Measurements from ENCODE around the gene OR8B4.
"Not testable (repeated sequence)": the region's sequence is repeated elsewhere in the genome, so short reads cannot be mapped to it uniquely, and the experiment has no call there.

OR8B4 gene, protein sequence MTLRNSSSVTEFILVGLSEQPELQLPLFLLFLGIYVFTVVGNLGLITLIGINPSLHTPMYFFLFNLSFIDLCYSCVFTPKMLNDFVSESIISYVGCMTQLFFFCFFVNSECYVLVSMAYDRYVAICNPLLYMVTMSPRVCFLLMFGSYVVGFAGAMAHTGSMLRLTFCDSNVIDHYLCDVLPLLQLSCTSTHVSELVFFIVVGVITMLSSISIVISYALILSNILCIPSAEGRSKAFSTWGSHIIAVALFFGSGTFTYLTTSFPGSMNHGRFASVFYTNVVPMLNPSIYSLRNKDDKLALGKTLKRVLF

GRCh38 chr11:124424384-124424921 lies at the start of gene OR8B4:
Gene OR8B4, minus strand, starts transcription at chr11:124424871. Its CDS starts 0 bp downstream, at chr11:124424871.
- DNase-seq, result no peak

GRCh38 chr11:124474079-124474478 lies 49.4 kb upstream of the OR8B4 start:
- no peak for DNase-seq

DNA sequence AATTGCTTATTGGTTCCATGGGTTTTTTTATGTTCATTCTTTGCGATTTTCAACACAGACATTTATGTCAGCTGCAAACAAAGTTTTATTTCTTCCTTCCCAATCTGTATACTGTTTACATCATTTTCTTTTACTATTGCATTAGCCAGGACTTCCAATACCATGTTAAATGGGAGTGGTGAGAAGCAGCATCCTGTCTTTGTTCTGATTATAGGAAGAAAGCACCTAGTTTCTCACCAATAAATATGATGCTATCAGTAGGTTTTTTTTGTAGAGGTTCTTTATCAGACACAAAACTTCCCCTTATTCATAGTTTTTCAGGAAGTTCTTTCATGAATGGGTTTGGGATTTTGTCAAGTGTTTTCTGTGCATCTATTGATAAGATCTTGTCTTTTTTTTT lies 48.8 kb upstream of the OR8B4 start:
- no peak for DNase-seq

DNA sequence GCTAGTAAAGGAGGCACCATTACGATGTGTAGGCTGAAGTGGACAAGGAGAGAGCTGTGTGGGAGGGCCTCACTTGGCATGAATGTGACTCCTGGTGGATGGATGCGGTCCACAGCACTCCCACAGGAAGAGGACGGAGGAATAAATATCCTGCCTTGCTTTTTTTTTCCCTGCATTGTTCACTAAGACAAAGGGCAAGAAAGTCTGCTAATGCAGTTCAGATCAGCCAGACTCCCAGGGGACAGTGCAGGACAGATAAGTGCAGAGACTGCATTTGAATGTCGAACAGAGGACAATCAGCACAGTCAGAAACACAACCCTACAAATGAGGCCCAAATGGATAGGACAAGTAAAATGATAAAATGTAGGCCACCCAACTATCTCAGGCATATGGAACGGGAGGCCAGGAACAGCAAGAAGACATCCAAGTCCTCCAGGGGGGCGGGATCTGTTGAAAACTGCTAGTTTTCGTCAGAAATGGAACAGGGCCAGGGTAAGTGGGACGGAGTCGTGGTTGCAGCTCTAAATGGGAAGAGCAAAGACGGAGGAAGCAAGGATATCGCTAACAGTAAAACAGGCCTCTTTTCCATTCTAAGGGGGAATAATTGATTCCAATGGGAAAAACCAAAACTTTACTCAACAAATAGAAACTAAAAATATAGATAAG lies 46.0 kb upstream of the OR8B4 start:
- no peak for DNase-seq

GRCh38 chr11:124467381-124467927 lies 42.8 kb upstream of the OR8B4 start:
- no peak for DNase-seq

DNA sequence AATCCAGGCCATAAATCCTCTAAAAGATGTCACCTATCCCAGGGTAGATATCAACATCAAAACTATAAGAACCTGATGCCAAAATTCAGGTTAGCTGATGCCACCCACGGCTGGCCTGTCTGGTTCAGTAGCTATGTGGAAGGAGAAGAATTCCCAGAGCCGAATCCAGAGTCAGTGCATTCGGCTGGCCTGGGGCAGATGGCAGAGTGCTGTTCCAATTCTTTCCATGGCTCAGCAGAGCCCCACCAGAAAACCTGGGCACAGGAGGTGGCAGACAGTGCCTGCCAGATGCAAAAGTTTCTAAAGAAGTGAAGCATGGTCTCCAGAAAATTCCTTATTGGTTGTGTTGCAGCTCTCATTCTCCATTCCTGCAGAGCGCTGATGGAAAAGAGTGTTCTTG lies 40.7 kb upstream of the OR8B4 start:
- no peak for DNase-seq

DNA sequence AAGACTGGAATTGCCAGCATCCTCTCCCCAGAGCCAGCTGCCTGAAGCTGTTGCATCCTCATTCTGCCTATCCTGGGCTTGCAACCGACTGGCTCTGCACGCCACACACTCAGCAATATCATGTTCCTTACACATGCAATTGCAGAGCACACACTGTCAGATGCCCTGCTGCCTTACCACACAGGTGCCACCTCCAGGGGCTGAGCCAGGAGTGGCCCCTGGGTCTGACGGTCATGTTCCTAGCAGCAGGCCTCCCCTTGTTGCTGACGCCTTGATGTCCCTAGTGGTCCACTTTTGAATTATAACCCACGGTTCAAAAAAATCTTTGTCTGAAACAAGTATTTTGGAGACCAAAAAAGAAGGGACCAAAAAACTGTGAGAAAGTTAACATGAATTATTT lies 39.3 kb upstream of the OR8B4 start:
- DNase-seq, result no peak

- DNase-seq, result no peak
Observed at GRCh38 chr11:124463324-124463723, 38.7 kb upstream of the OR8B4 start.

GRCh38 chr11:124460459-124460858 lies 35.8 kb upstream of the OR8B4 start:
- DNase-seq, result no peak

DNA sequence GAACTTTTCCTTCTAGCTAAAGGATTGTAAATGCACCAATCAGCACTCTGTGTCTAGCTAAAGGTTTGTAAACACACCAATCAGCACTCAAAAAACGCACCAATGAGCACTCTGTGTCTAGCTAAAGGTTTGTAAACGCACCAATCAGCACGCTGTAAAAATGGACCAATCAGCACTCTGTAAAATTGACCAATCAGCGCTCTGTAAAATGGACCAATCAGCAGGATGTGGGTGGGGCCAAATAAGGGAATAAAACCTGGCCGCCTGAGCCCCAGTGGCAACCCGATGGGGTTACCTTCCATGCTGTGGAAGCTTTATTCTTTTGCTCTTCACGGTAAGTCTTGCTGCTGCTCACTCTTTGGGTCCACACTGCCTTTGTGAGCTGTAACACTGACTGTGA lies 34.7 kb upstream of the OR8B4 start:
- DNase-seq, result not testable (repeated sequence)

DNA sequence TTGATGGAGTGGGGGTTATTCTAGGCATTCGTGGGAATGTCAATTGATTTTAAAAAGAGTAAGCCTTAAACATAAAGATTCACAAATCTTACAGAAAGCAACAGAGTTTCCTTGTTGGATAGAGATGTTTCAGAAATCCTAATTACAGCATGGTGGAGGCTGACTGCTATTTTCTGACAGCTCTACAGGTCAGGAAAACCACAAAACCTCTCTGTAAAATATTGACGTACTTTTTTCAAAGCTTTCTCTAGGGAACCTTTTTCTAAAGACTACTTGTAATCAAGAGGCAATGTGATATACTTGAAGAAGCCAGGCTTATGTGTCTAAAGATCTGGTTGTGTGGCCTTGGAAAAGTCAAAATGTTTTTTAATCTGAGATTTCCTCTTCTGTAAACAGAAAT lies 29.9 kb upstream of the OR8B4 start:
- no peak for DNase-seq

GRCh38 chr11:124446916-124447315 lies 22.2 kb upstream of the OR8B4 start:
- no peak for DNase-seq

DNA sequence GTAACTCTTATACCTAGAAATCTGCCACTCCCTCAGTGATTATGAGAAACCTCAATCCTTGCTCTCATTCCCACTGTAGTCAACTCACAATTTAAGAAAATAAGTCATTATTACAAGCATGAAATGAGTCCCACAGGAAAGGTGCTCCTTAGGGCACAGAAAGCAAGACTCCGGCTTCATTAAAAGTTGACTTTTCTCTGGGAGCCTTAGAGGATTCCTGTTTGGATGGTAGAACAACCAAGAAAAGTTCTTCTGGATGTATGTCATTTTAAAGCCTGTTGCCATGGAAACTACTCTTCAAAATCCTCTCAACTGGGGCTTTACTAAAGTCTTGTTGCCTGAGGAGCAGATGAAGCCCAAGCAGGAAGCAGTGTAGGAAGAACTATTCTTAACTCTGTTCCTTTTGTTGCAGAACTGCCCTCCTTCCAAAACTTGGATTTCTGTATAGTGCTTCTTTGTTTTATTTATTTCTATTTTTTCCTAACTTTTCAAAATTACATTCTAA lies 21.0 kb upstream of the OR8B4 start, which contains the start of gene OR8B8:
Gene OR8B8, minus strand, starts transcription at position 51 of the 505 bp plus-strand sequence. CDS start 4,611 bp downstream, outside the sequence.
- DNase-seq, result no peak

GRCh38 chr11:124442847-124443246 lies 18.2 kb upstream of the OR8B4 start:
- no peak for DNase-seq

DNA sequence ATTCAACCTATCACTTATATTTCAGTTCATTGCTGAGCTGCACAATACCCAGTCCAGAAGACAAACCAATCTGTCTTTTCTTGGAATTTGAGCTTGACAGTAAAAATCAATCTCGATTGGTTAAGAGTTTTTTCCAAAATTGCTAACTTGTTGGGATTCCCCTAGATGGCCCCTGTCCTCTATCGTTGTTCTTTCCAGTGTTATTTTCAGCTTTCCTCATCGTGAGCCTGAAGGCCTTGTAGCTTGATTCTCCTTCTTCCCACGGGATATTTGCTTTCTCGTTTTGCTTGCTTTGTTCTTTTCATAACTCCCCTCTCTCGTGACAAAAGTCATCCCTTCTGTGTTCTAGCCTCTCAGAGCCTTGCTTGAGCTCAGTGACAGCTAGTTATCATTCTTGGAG lies 17.8 kb upstream of the OR8B4 start:
- no peak for DNase-seq

- DNase-seq, result no peak
Observed at GRCh38 chr11:124441519-124441918, 16.8 kb upstream of the OR8B4 start.

- no peak for DNase-seq
Observed at GRCh38 chr11:124441081-124441480, 16.4 kb upstream of the OR8B4 start.

GRCh38 chr11:124440608-124441007 lies 15.9 kb upstream of the OR8B4 start:
- DNase-seq, result no peak

- DNase-seq, result no peak
Observed at GRCh38 chr11:124434699-124435098, 10.0 kb upstream of the OR8B4 start.

DNA sequence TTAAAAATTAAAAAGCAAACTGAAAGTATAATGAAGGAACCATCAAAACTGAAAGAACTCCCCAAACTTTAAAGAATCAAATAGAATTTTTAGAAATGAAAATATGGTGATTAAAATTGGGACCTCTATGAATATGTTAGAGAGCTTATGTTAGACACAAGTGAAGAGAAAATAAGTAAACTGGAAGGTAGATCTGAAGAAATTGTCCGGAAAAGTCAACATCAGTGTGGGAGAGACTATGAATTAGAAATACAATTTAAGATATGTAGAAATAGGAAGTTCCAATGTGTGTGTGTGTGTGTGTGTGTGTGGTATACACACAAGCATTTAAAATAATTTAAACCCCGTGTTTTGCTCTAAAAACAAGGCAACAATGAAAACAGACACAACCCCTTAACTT lies 4.9 kb upstream of the OR8B4 start:
- no peak for DNase-seq

GRCh38 chr11:124421043-124421442 lies 3.6 kb downstream of the OR8B4 start:
- DNase-seq, result no peak

- no peak for DNase-seq
Observed at GRCh38 chr11:124415356-124415923, 9.2 kb downstream of the OR8B4 start.

GRCh38 chr11:124409906-124410305 lies 14.8 kb downstream of the OR8B4 start:
- no peak for DNase-seq

Measured in activated naive CD4-positive, alpha-beta T cell treated with anti-CD3 and anti-CD28 coated beads, Interleukin-2, amount 50 U/mL, for 16 hours (primary cell).